ENCODE measurements around the gene MMP15.

The MMP15 gene

DNA sequence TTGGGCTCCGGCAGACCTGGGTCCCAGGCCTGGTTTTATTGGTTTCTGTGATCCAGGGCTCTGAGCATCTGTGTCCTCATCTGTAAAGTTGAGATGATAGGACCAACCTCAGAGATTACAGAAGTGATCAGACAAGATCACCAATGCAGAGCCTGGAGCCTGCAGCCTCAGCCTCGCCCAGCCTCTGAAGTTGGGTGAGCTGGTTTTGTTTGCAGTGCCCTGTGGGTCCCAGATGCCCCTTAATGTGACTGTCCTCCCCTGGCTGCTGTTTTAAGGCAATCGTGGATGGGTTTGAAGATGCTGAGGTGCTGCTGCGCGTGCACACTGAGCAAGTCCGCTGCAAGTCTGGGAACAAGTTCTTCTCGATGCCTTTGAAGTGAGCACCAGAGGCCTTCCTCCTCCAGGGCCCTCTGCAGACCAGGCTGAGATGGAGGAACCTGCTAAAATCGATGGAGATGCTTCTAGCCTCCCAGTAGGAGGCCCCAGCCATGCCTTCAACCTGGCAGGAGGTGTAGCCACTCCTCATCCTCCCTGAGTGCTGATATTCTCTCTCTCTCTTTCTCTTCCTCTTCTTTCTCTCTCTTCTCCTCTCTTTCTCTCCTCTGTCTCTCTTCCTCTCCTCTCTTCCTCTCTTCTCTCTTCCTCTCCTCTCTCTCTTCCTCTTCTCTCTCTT lies 5.6 kb upstream of the MMP15 start:
- no peak for DNase-seq (ENCODE audit: low read depth, low spot score)

DNA sequence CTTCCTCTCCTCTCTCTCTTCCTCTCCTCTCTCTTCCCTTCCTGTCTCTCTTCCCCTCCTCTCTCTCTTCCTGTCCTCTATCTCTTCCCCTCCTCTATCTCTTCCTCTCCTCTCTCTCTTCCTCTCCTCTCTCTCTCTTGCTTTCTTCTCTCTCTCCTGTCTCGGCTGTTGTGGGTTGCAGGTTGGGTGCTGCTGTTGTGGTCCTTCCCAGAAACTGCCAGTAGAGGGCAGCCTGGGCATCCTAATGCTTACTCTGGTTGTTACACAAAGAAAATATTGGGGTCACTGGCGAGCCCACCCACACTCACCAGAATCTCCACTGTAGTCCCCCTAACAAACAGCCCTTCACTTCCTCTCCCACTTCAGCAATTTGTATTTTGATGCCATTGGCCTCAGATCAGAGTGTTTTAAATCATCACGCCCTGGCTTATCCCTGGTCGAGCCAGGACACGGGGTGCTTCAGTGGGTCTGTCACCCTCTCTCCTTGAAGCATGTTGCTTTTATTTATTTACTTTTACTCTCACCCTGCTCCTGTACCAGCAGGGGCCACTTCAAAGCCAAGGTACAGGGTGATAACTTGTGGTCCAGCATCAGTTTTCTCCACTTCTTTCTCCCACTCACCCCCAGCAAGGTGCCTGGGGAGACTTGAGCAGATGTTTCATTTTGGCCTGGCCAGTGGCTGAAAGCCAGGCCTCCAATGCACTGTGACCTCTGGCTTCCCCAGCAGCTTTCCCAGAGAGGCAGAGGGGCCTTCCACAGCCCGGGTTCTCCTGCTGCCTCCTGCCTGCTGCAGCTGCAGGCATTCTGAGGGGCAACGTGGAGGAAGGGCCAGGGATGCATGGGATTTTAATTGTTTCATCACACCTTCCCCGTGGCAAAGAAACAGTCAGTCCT lies 4.7 kb upstream of the MMP15 start:
- DNase-seq (ENCODE audit: low read depth, low spot score), result peak; percentile 71

- peak; percentile 65 for DNase-seq (ENCODE audit: low read depth, low spot score)
Measured at GRCh38 chr16:58021661-58022551, 3.6 kb upstream of the MMP15 start.

DNA sequence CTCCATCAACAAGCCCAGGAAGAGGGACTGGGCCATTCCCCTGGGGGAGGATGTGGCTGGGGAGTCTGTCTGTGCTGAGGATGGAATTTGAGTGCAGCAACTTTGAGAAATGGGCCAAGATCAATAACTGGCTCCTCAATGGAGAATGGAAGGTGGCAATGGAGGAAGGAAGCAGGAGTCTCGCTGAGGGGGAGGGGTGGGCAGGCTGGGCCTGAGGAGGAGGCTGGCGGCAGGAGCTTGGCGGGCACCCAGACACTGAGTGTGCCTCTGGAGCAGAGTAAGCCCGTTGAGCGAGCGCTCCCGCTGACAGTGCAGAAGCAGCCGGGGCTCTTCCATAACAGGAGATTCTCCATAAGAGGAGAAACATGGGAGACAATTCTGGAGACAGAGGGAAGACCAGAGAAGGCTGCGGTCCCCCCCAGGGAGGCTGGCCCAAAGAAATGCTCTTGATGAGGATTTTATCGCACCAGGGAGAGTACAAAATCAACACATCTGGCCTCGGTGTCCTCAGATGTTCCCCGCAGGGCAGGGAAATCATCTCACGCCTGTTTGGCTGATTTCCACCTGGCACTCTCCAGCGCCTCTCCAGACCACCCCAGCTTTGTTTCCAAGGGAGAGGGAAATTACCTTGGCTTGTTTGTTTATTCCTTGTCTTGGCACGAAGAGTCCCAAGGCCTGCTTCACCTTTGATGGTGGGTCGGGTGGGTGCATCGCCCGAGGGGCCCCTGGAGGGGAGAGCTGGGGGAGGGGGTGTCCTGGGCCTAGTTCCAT lies 2.8 kb upstream of the MMP15 start:
- DNase-seq (ENCODE audit: low read depth, low spot score), result peak; percentile 89

DNA sequence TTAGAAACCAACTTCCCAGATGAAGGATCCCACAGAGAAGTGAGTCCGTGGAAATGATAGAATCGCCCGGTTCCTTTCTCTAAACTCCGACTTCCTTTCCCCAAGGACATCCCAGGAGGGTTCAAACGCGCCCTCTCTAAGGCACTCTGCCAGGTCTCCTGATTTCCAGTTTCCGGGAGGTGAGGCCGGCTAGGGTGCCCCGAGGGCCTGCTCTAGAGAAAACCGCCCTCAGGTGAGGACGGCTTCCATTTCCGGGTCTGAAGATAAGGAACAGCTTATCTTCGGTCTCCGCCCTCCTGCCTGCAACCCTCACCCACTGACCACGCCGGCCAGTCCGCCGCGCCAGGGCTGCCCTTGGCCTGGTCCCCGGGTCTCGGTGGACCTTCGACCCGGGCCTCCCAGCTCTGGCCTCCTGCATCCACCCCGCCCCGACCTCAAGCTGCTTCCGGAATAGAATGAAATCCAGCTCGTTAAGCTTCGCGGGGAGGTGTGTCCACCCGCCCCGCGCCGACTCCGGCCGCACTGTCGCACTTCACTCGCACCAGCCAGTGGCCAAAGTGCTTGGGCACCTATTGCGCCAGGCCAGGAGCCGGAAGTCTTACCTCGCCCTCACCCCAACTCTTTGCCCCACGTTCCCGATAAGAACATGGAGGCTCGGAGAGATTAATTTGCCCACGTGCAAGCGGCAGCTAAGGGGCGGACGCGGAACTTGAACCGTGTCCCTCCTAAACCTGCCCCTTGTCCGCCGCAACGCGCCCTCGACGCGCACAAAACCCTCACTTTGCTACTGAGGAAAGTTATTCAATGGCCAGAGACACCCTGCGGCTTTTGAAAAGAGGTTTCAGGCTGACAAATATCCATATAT lies 836 bp upstream of the MMP15 start:
- no peak for DNase-seq (ENCODE audit: low read depth, low spot score)

DNA sequence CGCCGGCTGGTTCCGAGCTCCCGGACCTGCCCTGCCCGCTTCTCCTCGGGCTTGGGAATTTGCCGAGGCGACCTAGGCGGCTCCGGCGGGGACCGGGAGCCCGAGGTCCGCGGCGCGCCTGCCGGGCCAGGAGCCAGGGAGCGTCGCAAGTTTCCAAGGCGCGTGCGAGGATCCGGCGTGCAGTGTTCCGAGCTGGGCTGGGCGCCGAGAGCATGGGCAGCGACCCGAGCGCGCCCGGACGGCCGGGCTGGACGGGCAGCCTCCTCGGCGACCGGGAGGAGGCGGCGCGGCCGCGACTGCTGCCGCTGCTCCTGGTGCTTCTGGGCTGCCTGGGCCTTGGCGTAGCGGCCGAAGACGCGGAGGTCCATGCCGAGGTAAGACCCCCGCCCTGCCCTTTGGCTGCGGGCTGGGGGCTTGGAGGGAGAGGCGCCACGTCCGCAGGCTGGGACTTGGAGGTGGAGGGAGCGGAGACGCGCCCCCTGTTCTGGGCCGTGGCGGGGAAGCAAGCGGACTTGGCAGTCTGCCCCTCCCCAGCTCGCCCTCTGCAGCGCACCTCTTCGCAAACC lies 668 bp downstream of the MMP15 start:
- DNase-seq (ENCODE audit: low read depth, low spot score), result peak; percentile 76

GRCh38 chr16:58026705-58027160 lies 1.2 kb downstream of the MMP15 start:
- DNase-seq (ENCODE audit: low read depth, low spot score), result no peak

GRCh38 chr16:58027161-58027915 lies 1.8 kb downstream of the MMP15 start:
- DNase-seq (ENCODE audit: low read depth, low spot score), result peak; percentile 55

- no peak for DNase-seq (ENCODE audit: low read depth, low spot score)
Measured at GRCh38 chr16:58027916-58028455, 2.4 kb downstream of the MMP15 start.

DNA sequence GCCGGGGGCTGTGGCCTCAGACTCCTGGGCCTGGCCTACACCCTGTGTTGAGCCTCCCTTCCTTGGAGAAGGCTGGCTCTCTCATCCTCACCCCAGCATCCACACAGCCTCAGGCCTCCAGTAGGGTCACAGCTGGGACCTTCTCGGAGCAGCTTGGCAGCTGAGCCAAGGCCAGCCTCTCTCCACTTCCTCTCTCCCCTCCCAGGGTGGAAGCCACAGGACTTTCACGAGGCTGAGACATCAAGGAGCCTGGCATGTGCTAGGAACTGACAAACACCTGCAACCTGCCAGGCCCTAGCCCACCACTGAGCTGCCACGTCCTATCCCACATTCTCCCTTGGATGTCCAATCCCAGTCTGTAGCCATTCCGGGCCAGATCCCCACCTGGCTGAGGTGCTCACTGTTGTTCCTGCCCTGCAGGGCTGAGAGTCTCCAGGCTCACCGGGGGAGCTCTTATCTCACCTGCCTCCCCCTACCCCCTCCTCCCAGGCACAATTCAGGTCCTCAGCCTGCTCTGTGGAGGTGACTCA lies 3.1 kb downstream of the MMP15 start:
- no peak for DNase-seq (ENCODE audit: low read depth, low spot score)

DNA sequence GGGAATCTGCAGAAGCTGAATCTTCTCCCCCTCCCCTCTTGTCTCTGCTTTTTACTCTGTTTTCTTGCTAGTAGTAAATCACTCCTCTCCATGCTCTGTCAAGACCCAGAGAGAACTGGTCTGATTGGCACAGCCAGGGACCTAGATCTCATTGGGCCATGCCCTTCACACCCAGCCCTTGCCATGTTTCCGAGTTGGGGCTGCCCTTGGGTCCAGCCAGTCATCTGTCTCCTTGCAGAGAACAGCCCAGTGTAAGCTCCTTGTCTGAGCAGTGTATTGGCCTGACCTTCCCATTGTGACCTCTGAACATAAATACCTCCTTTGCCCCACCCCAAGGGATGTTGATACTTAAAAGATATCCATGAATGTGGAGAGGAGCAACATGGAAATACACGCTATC lies 3.9 kb downstream of the MMP15 start:
- DNase-seq (ENCODE audit: low read depth, low spot score), result no peak

GRCh38 chr16:58030136-58030840 lies 4.7 kb downstream of the MMP15 start:
- DNase-seq (ENCODE audit: low read depth, low spot score), result no peak

DNA sequence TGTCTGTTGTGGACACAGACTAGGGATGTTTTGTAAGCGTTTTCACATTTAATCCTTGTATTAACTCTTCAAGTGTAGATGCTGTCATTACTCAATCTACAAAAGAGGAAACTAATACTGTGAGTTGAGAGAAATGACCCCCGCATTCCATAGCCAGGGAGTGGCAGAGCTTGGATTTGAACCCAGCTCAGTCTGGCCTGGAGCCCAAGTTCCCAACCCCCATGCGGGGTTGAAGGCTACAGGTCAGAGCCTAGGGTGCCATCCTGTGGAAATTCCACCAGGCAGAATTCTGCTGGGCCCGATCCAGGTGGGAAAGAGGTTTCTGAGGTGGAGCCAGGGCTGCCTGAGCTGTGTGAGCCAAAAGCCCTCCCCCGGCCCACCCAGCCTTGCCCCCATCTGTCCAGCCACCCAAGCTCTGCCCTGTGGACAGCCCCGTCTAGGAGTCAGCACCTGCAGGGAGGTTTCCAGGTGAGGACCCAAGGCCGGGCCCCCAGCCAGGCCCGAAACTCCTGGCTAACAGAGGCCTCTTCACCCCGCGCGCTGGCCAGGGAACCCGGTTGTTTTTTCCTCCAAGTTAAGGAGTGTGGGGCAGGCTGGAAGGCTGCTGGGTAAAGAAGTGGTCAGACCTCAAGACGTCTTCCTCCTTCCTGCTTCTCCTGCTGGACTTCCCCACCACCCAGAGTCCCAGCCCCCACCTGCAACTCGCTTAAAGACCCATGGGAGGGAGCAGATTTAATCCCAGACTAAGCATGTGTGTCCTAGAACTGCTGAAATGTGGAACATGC lies 5.7 kb downstream of the MMP15 start:
- no peak for DNase-seq (ENCODE audit: low read depth, low spot score)

DNA sequence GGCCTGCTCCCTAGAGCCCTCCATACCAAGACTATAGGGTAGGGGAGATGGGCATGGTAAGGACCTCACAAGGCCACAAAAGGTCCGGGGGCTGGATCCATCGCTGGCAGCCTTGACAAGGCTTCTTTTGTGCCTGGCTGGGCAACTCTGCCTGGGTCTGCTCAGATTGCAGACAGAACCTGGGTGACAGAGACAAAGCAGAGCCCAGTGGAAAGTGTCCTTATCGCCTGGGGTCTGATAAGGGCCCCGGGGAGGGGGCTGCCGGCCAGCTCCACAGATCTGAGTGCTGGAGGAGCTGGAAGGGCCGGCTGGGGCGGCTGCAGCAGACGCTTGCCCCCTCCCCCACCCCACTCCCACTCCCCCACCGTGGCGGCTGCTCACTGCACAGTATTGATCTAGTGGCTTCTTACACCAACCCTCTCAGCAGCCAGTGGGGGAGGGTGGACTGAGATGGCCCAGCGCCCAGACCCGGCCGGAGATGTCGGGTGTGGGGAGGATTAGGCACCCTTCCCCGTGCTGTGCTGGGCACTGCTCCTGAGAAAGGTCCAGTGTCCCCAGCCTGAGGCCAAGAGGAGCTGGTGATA lies 7.2 kb downstream of the MMP15 start:
- peak; percentile 53 for DNase-seq (ENCODE audit: low read depth, low spot score)

- DNase-seq (ENCODE audit: low read depth, low spot score), result no peak
Measured at GRCh38 chr16:58034128-58034685, 8.7 kb downstream of the MMP15 start.

- no peak for DNase-seq (ENCODE audit: low read depth, low spot score)
Measured at GRCh38 chr16:58034774-58035173, 9.2 kb downstream of the MMP15 start.

Measured in astrocyte of the hippocampus (primary cell).